Transverse colon (tissue), 4 donors: ENCODE results near the gene ARID3C. TPM values are rescaled to one million over a fixed set of nuclear protein-coding genes. Genes with fewer than 3 reads are reported as not detected.

Experiments used
- DNase-seq: peaks from one replicate; pipeline ENCODE4 v3.0.0-alpha.2; 2019
- H3K27ac ChIP-seq, 4 donors: fragments of 200-600 bp; sonication (generic); 2 replicates each; pipeline ENCODE4 v1.5.1; 2016 to 2018; ENCODE audit warnings: inconsistent platforms in 4 of 4
- H3K27me3 ChIP-seq: fragments of 200-600 bp; sonication (generic); 2 replicates; pipeline ENCODE4 v1.5.1; 2017; ENCODE audit warnings: inconsistent platforms
- H3K36me3 ChIP-seq, 4 donors: fragments of 200-600 bp; sonication (generic); 2 replicates each; pipeline ENCODE4 v1.5.1; 2017 to 2019; ENCODE audit warnings: inconsistent platforms in 4 of 4
- H3K4me1 ChIP-seq, 4 donors: fragments of 200-600 bp; sonication (generic); 2 replicates each; pipeline ENCODE4 v1.5.1; 2017 to 2020; ENCODE audit warnings: inconsistent platforms in 4 of 4
- H3K4me3 ChIP-seq, 4 donors: fragments of 200-600 bp; sonication (generic); 1 replicate in 1 of 4; 2 replicates in 3 of 4; pipeline versions ENCODE4 v1.5.1 to v1.6.1; 2017 to 2019; ENCODE audit warnings: inconsistent platforms in 4 of 4
- H3K9me3 ChIP-seq, 2 donors: fragments of 200-600 bp; sonication (generic); 2 replicates each; pipeline ENCODE4 v1.5.1; 2017 to 2019; ENCODE audit warnings: inconsistent platforms in 2 of 2
- EP300 ChIP-seq: sonication (generic); formaldehyde crosslinking; IDR thresholded peaks from one replicate; pipeline ENCODE4 v1.6.1; 2017; ENCODE audit warnings: antibody characterized with exemption, low read depth
- POLR2A ChIP-seq: fragments of 450-650 bp; IDR thresholded peaks from one replicate; pipeline ENCODE4 v1.6.1; 2016; ENCODE audit warnings: antibody characterized with exemption, mild to moderate bottlenecking, moderate library complexity
- POLR2AphosphoS5 ChIP-seq, 3 donors: sonication (generic); formaldehyde crosslinking; IDR thresholded peaks; one replicate each; pipeline ENCODE4 v1.6.1; 2016; ENCODE audit warnings: antibody characterized with exemption in 3 of 3
- WGBS, 2 donors: methylation state at CpG; one replicate each; pipeline ENCODE4 v1.1.5; 2018; ENCODE audit warnings: low coverage in 1 of 2; 5-methylcytosine and 5-hydroxymethylcytosine counted together
- in situ Hi-C, 4 donors: fragments of 200-750 bp; cut with MboI; loops; one replicate each; pipeline versions ENCODE4 v1.15.0 to v1.15.1; 2017; ENCODE audit warnings: low sequenced_read_pairs in 3 of 4, low pct_ligation_motif_present in 1 of 4, low pct_unique_long_range_greater_than_20kb in 1 of 4
- intact Hi-C: fragments of 100-400 bp; cut with DNase I; formaldehyde crosslinking; loops from one replicate; pipeline ENCODE4 v1.15.1; 2023; ENCODE audit warnings: low total_unique reads
- total RNA-seq, 4 donors: library from RNA; depleted of rRNA; stranded (reverse); fragments of >200 nt; gene quantifications; one replicate each; pipeline ENCODE4 v1.1.0, GENCODE V29; 2016
- TF ChIP-seq, protein P1 (sequence below), 5 experiments: fragments of 200-600 bp in 3 of 5; fragments of 450-650 bp in 2 of 5; sonication (generic) in 3 of 5; IDR thresholded peaks; 1 replicate in 2 of 5; 2 replicates in 3 of 5; pipeline ENCODE4 v1.5.1; 2016 to 2017; ENCODE audit warnings: antibody characterized with exemption in 5 of 5, inconsistent platforms in 3 of 5, mild to moderate bottlenecking in 2 of 5, moderate library complexity in 1 of 5

The ARID3C gene
- total RNA-seq, 4 donors from 2014 or later = not detected

DNA sequence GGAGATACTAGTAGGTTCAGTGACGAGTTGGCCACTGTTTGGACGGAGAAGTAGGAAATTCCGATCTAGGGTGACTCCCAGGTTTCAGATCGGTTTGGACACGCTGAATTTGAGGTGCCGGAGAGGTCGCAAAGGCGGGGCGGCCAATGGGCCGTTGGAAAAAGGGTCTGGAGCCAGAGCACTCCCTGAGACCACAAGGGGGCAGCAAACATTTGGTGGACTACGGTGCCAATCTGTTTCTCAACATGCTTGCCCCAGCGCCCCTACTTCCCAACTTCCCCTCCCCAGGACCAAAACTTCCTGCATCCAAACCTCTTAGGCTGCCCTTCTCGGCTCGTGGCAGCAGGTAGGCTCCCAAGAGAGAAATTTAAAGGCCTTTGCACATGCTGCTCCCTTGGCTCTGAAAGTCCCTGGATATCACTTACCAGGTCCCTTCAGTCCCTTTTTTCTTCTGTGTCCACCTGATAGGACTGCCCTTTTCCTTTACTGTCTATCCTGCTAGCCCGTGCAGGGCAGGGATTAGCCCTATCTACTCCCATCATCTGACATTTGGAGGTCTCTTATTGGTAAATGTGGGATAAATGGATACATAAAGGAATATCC is 16.0 kb downstream of the ARID3C start:
- intact Hi-C loops (no loop called here), in situ Hi-C loops (no loop called here)
- Histone ChIP-seq H3K27ac (peak overlapping the region; percentile 84 to 93 (median 88)), H3K4me1 (peaks cover 3 to 23% (median 17%) of the 10 kb centered on the region in 4 donors), H3K4me3 (peak overlapping the region; percentile 26 to 86 (median 54)), H3K27me3 (no peaks in the 10 kb centered on the region), H3K36me3 (peaks cover 0 to 14% (median 6%) of the 10 kb centered on the region in 4 donors), H3K9me3 (no peaks in the 10 kb centered on the region)
- no peak for TF ChIP-seq POLR2AphosphoS5 (IDR thresholded peaks at IDR 0.05)
- no peak for TF ChIP-seq POLR2A
- TF ChIP-seq EP300 = no peak
- TF ChIP-seq, protein P1, sequence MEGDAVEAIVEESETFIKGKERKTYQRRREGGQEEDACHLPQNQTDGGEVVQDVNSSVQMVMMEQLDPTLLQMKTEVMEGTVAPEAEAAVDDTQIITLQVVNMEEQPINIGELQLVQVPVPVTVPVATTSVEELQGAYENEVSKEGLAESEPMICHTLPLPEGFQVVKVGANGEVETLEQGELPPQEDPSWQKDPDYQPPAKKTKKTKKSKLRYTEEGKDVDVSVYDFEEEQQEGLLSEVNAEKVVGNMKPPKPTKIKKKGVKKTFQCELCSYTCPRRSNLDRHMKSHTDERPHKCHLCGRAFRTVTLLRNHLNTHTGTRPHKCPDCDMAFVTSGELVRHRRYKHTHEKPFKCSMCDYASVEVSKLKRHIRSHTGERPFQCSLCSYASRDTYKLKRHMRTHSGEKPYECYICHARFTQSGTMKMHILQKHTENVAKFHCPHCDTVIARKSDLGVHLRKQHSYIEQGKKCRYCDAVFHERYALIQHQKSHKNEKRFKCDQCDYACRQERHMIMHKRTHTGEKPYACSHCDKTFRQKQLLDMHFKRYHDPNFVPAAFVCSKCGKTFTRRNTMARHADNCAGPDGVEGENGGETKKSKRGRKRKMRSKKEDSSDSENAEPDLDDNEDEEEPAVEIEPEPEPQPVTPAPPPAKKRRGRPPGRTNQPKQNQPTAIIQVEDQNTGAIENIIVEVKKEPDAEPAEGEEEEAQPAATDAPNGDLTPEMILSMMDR (IDR thresholded peaks at IDR 0.05) = peak; percentile 80 to 89 (median 84)
- DNase-seq = peak; percentile 81
- 1% methylated on average over 15 of the region's 15 CpGs; no CpG with 5 or more reads in 1 of the 2 donors for WGBS, 2 donors

DNA sequence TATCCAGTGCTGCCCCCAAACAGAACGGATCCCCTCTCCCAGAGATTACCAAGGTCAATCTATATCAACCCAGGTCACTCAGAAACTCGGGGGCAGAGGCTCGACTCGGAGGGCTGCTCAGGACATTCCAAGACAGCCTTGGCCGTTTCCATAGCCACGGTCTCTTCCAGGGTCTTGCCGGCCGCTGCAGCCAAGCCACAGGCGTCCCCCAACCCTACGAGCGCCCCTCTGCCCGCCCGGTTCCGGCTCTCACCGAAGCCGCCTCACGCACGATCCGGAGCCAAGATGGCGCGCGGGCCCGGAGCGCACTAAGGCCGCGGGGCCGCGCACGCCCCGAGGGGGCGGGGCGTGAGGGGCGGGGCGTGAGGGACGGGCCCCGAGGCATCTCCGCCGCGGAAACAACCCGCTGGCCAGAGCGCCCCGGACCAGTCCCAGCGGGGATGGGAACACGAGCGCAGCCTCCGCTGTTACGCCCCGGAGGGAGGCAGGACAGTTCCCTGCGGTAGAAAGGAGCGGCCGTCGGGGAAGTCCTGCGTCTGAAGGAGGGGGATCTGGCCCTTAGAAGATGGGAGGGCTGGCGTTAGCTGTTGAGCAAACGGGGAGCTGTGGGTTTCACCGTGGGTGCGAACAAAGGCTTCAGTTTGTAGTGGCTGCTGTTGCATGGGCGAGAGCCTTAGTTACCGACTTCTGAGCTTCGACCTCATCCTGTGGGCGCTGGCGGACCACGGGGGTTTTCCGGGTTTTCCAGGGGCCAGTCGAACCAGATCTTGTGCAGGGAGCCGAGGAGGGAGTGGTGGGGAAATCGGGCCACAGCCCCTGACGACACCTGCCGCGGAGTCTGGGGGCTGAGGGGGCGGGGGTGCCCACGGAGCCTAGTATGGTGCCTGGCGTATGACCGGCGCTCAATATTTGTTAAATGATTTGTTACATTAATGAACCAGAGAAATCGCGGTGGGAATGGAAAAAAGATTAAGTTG is 16.8 kb downstream of the ARID3C start, which contains the start of gene RPP25L:
Gene RPP25L, minus strand, starts transcription at position 287 of the 977 bp plus-strand sequence. CDS start 801 bp downstream, outside the sequence.
- in situ Hi-C loops = no loop called here
- TF ChIP-seq, protein P1 (IDR thresholded peaks at IDR 0.05) = no peak
- TF ChIP-seq EP300 (no peak), POLR2AphosphoS5 (IDR thresholded peaks at IDR 0.05) (peak; percentile 87 to 98 (median 96)), POLR2A (peak; percentile 84)
- peak within 1 kb of the TSS; percentile 44 to 86 (median 61) for H3K4me3 ChIP-seq

DNA sequence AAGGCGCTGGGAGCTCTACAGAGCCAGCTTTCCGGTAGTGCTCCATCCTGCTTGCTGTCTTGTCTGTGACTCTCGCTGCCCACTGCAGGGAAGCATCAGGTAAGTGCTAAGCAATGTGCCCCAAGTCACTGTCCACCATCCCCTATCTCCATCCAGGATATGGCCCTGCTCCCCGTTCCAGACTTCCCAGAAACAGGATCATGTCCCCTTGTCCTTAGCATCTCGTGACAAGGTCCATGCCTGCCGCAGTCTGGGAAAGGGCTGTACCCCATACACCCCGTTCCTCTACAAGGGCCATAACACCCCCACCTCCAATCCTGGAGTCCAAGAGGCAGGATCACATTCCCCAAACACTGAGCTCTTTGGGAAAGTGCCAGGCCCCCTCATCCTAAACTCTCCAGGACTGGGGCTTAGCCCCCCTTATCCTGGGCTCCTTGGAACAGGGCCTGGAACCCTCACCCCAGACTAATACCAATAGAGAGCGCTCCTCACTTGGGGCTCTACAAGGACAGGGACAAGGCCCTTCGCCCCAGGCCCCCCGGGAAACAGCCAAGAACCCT is 17.5 kb downstream of the ARID3C start:
- DNase-seq = no peak
- H3K4me3 ChIP-seq = peak overlapping the region; percentile 44 to 86 (median 61)
- peak overlapping the region; percentile 84 to 93 (median 88) for H3K27ac ChIP-seq
- H3K36me3 ChIP-seq = no peaks in the 10 kb centered on the region
- in situ Hi-C loops (no loop called here), intact Hi-C loops (no loop called here)
- TF ChIP-seq, protein P1 (IDR thresholded peaks at IDR 0.05) = no peak
- no peak for TF ChIP-seq POLR2A
- no peak for TF ChIP-seq EP300
- no peak for TF ChIP-seq POLR2AphosphoS5 (IDR thresholded peaks at IDR 0.05)
- WGBS, 2 donors = 33 to 44% methylated on average over 1 to 10 of the region's 10 CpGs
- H3K4me1 ChIP-seq = peaks cover 3 to 23% (median 17%) of the 10 kb centered on the region in 4 donors
- no peaks in the 10 kb centered on the region for H3K27me3 ChIP-seq
- H3K9me3 ChIP-seq = no peaks in the 10 kb centered on the region

More for the DNA sequence above, 16.8 kb downstream of the ARID3C start, which contains the start of gene RPP25L:
- H3K9me3 ChIP-seq = no peaks in the 10 kb centered on the region
- intact Hi-C loops = no loop called here
- peak; percentile 90 for DNase-seq
- H3K36me3 ChIP-seq = peaks cover 0 to 6% (median 2%) of the 10 kb centered on the region in 4 donors
- H3K27me3 ChIP-seq = no peaks in the 10 kb centered on the region
- peaks cover 3 to 23% (median 17%) of the 10 kb centered on the region in 4 donors for H3K4me1 ChIP-seq
- 0% methylated on average over 2 to 64 of the region's 77 CpGs for WGBS, 2 donors
- H3K27ac ChIP-seq = peak within 1 kb of the TSS; percentile 84 to 93 (median 88)
